Lung (tissue), 12 donors: ENCODE measurements around the gene SSU72. TPM values are rescaled to one million over a fixed set of nuclear protein-coding genes. Genes with fewer than 3 reads are reported as not detected.

Experiments used
- ATAC-seq: fragments of 200-7000 bp; cut with Tn5 transposase; one replicate; pipeline ENCODE4 v1.9.1; 2020; ENCODE audit warnings: moderate number of reproducible peaks; ENCODE audit not compliant: insufficient read depth, low FRiP score
- DNase-seq, 3 donors: peaks; one replicate each; pipeline ENCODE4 v3.0.0-alpha.2; 2013 to 2017
- H3K27ac ChIP-seq, 2 donors: one replicate each; pipeline ENCODE4 v1.5.1; 2013; ENCODE audit warnings: mild to moderate bottlenecking in 2 of 2, moderate library complexity in 2 of 2, control low read depth in 1 of 2, inconsistent platforms in 1 of 2, low read depth in 1 of 2, low read length in 1 of 2
- H3K27me3 ChIP-seq, 3 donors: one replicate each; pipeline ENCODE4 v1.5.1; 2013; ENCODE audit warnings: low read length in 2 of 3; ENCODE audit not compliant: control insufficient read depth in 3 of 3, insufficient read depth in 3 of 3
- H3K36me3 ChIP-seq, 4 donors: one replicate each; pipeline ENCODE4 v1.5.1; 2013; ENCODE audit warnings: low read length in 4 of 4, mild to moderate bottlenecking in 1 of 4, moderate library complexity in 1 of 4; ENCODE audit not compliant: control insufficient read depth in 4 of 4, insufficient read depth in 4 of 4
- H3K4me1 ChIP-seq, 5 donors: one replicate each; pipeline ENCODE4 v1.5.1; 2013; ENCODE audit warnings: low read length in 5 of 5, mild to moderate bottlenecking in 2 of 5, moderate library complexity in 1 of 5; ENCODE audit not compliant: control insufficient read depth in 5 of 5, insufficient read depth in 5 of 5
- H3K4me3 ChIP-seq: one replicate; pipeline ENCODE4 v1.5.1; 2013; ENCODE audit warnings: mild to moderate bottlenecking, control low read depth, moderate library complexity
- H3K9ac ChIP-seq, 2 donors: one replicate each; pipeline ENCODE4 v1.5.1; 2013; ENCODE audit warnings: low read length in 2 of 2, control low read depth in 1 of 2; ENCODE audit not compliant: insufficient read depth in 1 of 2
- H3K9me3 ChIP-seq, 4 donors: one replicate each; pipeline ENCODE4 v1.5.1; 2013; ENCODE audit warnings: low read length in 3 of 4, mild to moderate bottlenecking in 1 of 4, moderate library complexity in 1 of 4; ENCODE audit not compliant: control insufficient read depth in 4 of 4, insufficient read depth in 3 of 4
- WGBS, 2 donors: extraction: QIAGEN DNeasy Blood & Tissue Kit; methylation state at CpG; one replicate each; pipeline ENCODE4 v1.1.7; 2013; 5-methylcytosine and 5-hydroxymethylcytosine counted together
- polyA plus RNA-seq, 2 donors: library from polyadenylated mRNA; stranded (reverse); fragments of 200-250 nt; gene quantifications; one replicate each; pipeline ENCODE4 v1.2.1, GENCODE V29; 2013
- total RNA-seq, 2 donors: library from RNA; depleted of rRNA in 1 of 2; stranded (reverse); fragments of >200 nt in 1 of 2; gene quantifications; one replicate each; pipeline ENCODE4 v1.2.1, GENCODE V29; 2014 to 2021
- TF ChIP-seq, protein P1 (sequence below): IDR thresholded peaks from 2 replicates; pipeline ENCODE4 v1.5.1; 2012; ENCODE audit warnings: mild to moderate bottlenecking; ENCODE audit errors: control extremely low read depth, extremely low read depth
- donor health status: control.
- donor health status: control.
- donor health status: Bipolar disorder and iron deficiency.
- donor health status: healthy.
- donor health status: DM: yes; HTN: yes; CAD: no.

Gene SSU72
- total and polyA plus RNA-seq, 4 donors: 63.7 to 128 (median 100) TPM

DNA sequence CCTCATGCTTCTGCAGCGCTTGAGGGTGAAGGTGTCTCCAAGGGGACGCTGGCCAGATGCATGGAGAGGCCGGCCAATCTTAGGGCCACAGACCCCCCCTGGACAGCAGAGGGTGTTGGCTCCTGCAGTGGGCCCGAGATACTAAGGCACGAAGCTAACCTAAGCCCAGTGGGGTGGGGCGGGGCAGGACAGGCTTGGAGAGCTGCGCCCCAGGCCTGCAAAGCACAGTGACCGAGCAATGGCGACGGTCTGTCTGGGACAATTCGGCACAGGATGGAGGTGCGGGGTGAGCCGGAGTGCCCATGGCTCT, 24.0 kb upstream of the SSU72 start:
- Histone ChIP-seq H3K4me1 (peaks cover 0 to 22% (median 0%) of the 10 kb centered on the region in 5 donors), H3K9me3 (no peaks in the 10 kb centered on the region), H3K27me3 (peaks cover 14 to 42% (median 28%) of the 10 kb centered on the region in 3 donors), H3K36me3 (no peaks in the 10 kb centered on the region), H3K4me3 (no peak overlapping the region), H3K9ac (no peak overlapping the region), H3K27ac (no peak overlapping the region)
- DNase-seq (no peak), ATAC-seq (no peak)
- WGBS, 2 donors: 82 to 88% methylated on average over 13 of the region's 13 CpGs
- TF ChIP-seq, protein P1, sequence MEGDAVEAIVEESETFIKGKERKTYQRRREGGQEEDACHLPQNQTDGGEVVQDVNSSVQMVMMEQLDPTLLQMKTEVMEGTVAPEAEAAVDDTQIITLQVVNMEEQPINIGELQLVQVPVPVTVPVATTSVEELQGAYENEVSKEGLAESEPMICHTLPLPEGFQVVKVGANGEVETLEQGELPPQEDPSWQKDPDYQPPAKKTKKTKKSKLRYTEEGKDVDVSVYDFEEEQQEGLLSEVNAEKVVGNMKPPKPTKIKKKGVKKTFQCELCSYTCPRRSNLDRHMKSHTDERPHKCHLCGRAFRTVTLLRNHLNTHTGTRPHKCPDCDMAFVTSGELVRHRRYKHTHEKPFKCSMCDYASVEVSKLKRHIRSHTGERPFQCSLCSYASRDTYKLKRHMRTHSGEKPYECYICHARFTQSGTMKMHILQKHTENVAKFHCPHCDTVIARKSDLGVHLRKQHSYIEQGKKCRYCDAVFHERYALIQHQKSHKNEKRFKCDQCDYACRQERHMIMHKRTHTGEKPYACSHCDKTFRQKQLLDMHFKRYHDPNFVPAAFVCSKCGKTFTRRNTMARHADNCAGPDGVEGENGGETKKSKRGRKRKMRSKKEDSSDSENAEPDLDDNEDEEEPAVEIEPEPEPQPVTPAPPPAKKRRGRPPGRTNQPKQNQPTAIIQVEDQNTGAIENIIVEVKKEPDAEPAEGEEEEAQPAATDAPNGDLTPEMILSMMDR: no peak

DNA sequence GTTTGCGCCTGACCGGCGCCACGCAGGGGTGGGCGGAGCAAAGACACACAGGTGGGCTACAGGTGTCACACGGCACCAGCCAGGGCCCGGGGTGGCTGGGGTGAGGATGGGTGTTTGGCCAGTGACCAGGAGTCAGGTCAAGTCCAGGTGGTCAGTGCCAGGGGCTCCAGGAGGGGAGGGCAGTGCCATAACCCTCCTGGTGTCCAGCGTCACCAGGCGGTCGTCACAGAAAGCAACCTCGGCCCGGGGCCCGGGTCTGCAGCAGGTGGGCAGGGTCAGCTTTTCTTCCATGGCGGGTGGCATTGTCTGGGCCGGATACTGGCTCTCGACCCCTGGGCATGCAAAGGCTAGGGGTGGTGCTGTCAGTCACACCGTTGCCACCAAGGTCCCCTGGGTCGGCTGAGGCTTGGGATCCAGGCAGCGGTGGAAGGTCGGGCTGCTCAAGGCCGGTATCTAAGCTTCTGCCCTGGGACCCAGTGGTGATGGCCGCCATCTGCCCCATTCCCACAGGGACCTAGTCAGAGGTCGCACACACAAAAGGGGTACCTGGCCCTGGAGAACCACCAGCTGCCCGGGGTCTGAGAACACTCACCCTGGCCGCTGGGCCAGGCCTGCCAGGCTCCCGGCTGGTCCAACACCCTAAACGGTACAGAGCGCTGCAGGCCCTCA, 23.5 kb upstream of the SSU72 start:
- WGBS, 2 donors: 86 to 95% methylated on average over 28 of the region's 28 CpGs
- ATAC-seq: no peak
- H3K9me3 ChIP-seq: no peaks in the 10 kb centered on the region
- no peaks in the 10 kb centered on the region for H3K36me3 ChIP-seq
- DNase-seq: no peak
- no peak overlapping the region for H3K4me3 ChIP-seq
- TF ChIP-seq, protein P1: no peak
- H3K9ac ChIP-seq: no peak overlapping the region
- H3K4me1 ChIP-seq: peaks cover 0 to 22% (median 0%) of the 10 kb centered on the region in 5 donors
- H3K27ac ChIP-seq: no peak overlapping the region
- peaks cover 14 to 42% (median 28%) of the 10 kb centered on the region in 3 donors for H3K27me3 ChIP-seq

DNA sequence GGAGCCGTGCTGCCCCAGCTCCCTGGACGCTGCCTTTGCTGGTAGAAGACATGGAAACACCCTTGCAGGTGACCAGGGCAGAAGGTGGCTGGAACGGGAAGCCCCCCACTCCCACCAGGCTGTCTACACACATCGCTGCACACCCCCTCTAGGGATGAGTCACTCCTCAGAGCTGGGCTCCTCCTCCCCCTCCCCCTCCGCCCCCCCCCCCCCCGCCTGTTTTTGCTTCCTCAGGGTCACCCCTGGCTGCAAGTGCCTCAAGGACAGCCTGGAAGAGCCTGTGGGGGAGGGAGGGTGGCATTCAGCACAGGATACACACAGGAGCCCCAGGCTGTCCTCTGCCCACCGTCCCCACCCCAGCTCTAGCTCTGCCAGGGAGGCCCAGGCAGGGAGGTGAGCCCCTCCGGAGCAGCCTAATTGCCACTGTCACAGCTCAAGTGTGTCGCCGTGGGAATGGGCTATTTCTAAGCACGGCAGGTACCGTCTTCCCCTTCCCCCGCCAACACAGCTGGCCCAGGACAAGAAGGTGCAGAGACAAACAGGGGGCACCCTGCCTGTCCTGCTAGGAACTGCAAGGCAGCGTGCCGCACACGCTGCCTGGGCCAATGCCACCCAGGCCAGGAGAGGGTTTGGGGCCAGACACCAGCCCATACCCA, 22.7 kb upstream of the SSU72 start:
- no peaks in the 10 kb centered on the region for H3K36me3 ChIP-seq
- H3K4me1 ChIP-seq: peaks cover 0 to 22% (median 0%) of the 10 kb centered on the region in 5 donors
- peaks cover 14 to 42% (median 28%) of the 10 kb centered on the region in 3 donors for H3K27me3 ChIP-seq
- H3K27ac ChIP-seq: no peak overlapping the region
- H3K9me3 ChIP-seq: no peaks in the 10 kb centered on the region
- no peak for ATAC-seq
- no peak overlapping the region for H3K4me3 ChIP-seq
- 25 to 28% methylated on average over 13 to 14 of the region's 16 CpGs for WGBS, 2 donors
- TF ChIP-seq, protein P1: no peak
- no peak overlapping the region for H3K9ac ChIP-seq
- no peak for DNase-seq
